Stimulated activated CD4-positive, alpha-beta T cell treated with anti-CD3 and anti-CD28 coated beads, Interleukin-1b, Interleukin-23, amount 100 ng/mL, for 4 hours (primary cell): ENCODE measurements around the gene LIAS.
"Not testable (repeated sequence)": the region's sequence is repeated elsewhere in the genome, so short reads cannot be mapped to it uniquely, and the experiment has no call there.

Experiments used
- DNase-seq, 2 donors: peaks; one replicate each; pipeline ENCODE4 v3.0.0-alpha.2; 2020; ENCODE audit warnings: low read depth in 2 of 2

The LIAS gene

GRCh38 chr4:39452860-39453587 is 5.8 kb upstream of the LIAS start:
- no peak for DNase-seq

GRCh38 chr4:39453738-39454137 is 5.1 kb upstream of the LIAS start:
- DNase-seq, result no peak

- no peak for DNase-seq
Measured at GRCh38 chr4:39455486-39455885, 3.4 kb upstream of the LIAS start.

GRCh38 chr4:39456946-39457763 is 1.7 kb upstream of the LIAS start:
- DNase-seq, result no peak

GRCh38 chr4:39458161-39458504 is 723 bp upstream of the LIAS start:
- DNase-seq, result not testable (repeated sequence)

- no peak for DNase-seq
Measured at GRCh38 chr4:39464886-39465501, 6.1 kb downstream of the LIAS start.

- DNase-seq, result no peak
Measured at GRCh38 chr4:39466747-39467146, 7.9 kb downstream of the LIAS start.

GRCh38 chr4:39467464-39467863 is 8.6 kb downstream of the LIAS start:
- no peak for DNase-seq

GRCh38 chr4:39469429-39470077 is 10.7 kb downstream of the LIAS start:
- no peak for DNase-seq

GRCh38 chr4:39470402-39470801 is 11.5 kb downstream of the LIAS start:
- no peak for DNase-seq

GRCh38 chr4:39472396-39472795 is 13.5 kb downstream of the LIAS start:
- no peak for DNase-seq

GRCh38 chr4:39476187-39476895 is 17.5 kb downstream of the LIAS start:
- no peak for DNase-seq

- DNase-seq, result no peak
Measured at GRCh38 chr4:39480251-39480650, 21.4 kb downstream of the LIAS start.

GRCh38 chr4:39480902-39481695 is 22.2 kb downstream of the LIAS start:
- no peak for DNase-seq

GRCh38 chr4:39484582-39485272 is 25.9 kb downstream of the LIAS start:
- no peak for DNase-seq

- DNase-seq, result no peak
Measured at GRCh38 chr4:39486221-39486804, 27.5 kb downstream of the LIAS start.

GRCh38 chr4:39490322-39490721 is 31.5 kb downstream of the LIAS start:
- DNase-seq, result no peak

GRCh38 chr4:39494354-39494753 is 35.5 kb downstream of the LIAS start:
- no peak for DNase-seq

- no peak for DNase-seq
Measured at GRCh38 chr4:39495446-39496213, 36.8 kb downstream of the LIAS start.
